ENCODE results near the gene VAMP1. TPM values are rescaled to one million over a fixed set of nuclear protein-coding genes. Genes with fewer than 3 reads are reported as not detected.
"Not testable (repeated sequence)": the region's sequence is repeated elsewhere in the genome, so short reads cannot be mapped to it uniquely, and the experiment has no call there.

The VAMP1 gene
- total RNA-seq, 2 donors from 2014 or later, result 3.9 to 4.1 TPM

DNA sequence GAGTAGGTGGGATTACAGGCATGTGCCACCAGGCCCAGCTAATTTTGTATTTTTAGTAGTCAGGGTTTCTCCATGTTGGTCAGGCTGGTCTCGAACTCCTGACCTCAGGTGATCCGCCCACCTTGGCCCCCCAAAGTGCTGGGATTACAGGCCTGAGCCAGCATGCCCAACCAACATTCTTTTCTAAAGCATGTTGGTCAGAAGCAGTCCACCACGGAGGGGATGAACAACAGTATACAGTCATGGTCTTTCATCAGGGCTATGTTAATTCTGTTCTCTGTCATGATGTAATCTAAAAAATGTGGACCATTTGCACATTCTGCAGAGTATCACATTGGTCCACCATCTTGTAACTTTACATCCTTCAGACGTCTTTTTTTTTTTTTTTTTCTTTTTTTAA, 19.0 kb upstream of the VAMP1 start:
- TF ChIP-seq, protein P1, sequence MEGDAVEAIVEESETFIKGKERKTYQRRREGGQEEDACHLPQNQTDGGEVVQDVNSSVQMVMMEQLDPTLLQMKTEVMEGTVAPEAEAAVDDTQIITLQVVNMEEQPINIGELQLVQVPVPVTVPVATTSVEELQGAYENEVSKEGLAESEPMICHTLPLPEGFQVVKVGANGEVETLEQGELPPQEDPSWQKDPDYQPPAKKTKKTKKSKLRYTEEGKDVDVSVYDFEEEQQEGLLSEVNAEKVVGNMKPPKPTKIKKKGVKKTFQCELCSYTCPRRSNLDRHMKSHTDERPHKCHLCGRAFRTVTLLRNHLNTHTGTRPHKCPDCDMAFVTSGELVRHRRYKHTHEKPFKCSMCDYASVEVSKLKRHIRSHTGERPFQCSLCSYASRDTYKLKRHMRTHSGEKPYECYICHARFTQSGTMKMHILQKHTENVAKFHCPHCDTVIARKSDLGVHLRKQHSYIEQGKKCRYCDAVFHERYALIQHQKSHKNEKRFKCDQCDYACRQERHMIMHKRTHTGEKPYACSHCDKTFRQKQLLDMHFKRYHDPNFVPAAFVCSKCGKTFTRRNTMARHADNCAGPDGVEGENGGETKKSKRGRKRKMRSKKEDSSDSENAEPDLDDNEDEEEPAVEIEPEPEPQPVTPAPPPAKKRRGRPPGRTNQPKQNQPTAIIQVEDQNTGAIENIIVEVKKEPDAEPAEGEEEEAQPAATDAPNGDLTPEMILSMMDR (IDR thresholded peaks at IDR 0.05), result no peak

DNA sequence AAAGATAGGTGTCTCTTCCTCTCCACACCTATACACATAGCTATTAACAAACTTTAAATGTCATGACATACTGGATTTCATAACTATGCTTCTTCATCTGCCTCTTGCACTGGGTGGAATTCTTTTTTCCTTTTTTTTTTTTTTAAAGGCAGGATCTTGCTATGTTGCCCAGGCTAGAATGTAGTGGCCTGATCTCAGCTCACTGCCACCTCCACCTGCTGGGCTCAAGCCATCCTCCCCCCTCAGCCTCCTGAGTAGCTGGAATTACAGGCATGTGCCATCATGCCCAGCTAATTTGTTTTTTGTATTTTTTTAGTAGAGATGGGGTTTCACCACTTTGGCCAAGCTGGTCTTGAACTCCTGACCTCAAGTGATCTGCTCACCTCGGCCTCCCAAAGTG, 17.8 kb upstream of the VAMP1 start:
- Histone ChIP-seq H3K27me3 (no peaks in the 10 kb centered on the region), H3K27ac (no peak overlapping the region), H3K36me3 (no peaks in the 10 kb centered on the region), H3K9ac (ENCODE audit: low read depth in 2 of 2, low read length in 2 of 2) (no peak overlapping the region), H3K9me3 (no peaks in the 10 kb centered on the region), H3K4me3 (no peak overlapping the region), H3K4me1 (peaks cover 3% of the 10 kb centered on the region)
- intact Hi-C loops (cut with DNase I), result no loop called here
- TF ChIP-seq, protein P1 (IDR thresholded peaks at IDR 0.05), result no peak
- no peak for DNase-seq

More for the DNA sequence above, 19.0 kb upstream of the VAMP1 start:
- Histone ChIP-seq H3K27me3 (no peaks in the 10 kb centered on the region), H3K4me3 (no peak overlapping the region), H3K27ac (no peak overlapping the region), H3K4me1 (peaks cover 3% of the 10 kb centered on the region), H3K9ac (ENCODE audit: low read depth in 2 of 2, low read length in 2 of 2) (no peak overlapping the region), H3K36me3 (no peaks in the 10 kb centered on the region), H3K9me3 (no peaks in the 10 kb centered on the region)
- intact Hi-C loops (cut with DNase I), result no loop called here
- DNase-seq, result no peak

DNA sequence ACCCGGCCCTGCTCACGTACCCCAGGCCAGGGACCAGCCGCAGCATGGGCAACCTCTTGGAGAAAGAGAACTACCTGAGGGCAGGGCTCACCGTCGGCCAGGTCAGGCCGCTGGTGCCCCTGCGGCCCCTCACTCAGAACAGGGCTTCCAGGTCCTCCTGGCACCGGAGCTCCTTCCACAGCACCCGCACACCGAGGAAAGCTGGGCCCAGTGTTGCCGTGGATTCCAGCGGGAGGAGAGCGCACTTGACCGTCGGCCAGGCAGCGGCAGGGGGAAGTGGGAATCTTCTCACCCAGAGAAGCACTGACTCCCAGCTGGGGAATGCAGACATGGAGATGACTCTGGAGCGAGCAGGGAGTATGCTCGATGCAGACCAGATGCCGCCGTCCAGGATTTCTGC, 7.9 kb upstream of the VAMP1 start:
- Histone ChIP-seq H3K9ac (ENCODE audit: low read depth in 2 of 2, low read length in 2 of 2) (no peak overlapping the region), H3K27me3 (no peaks in the 10 kb centered on the region), H3K9me3 (no peaks in the 10 kb centered on the region), H3K27ac (no peak overlapping the region), H3K36me3 (no peaks in the 10 kb centered on the region), H3K4me1 (no peaks in the 10 kb centered on the region), H3K4me3 (no peak overlapping the region)
- no peak for DNase-seq
- intact Hi-C loops (cut with DNase I), result no loop called here
- TF ChIP-seq, protein P1 (IDR thresholded peaks at IDR 0.05), result no peak

DNA sequence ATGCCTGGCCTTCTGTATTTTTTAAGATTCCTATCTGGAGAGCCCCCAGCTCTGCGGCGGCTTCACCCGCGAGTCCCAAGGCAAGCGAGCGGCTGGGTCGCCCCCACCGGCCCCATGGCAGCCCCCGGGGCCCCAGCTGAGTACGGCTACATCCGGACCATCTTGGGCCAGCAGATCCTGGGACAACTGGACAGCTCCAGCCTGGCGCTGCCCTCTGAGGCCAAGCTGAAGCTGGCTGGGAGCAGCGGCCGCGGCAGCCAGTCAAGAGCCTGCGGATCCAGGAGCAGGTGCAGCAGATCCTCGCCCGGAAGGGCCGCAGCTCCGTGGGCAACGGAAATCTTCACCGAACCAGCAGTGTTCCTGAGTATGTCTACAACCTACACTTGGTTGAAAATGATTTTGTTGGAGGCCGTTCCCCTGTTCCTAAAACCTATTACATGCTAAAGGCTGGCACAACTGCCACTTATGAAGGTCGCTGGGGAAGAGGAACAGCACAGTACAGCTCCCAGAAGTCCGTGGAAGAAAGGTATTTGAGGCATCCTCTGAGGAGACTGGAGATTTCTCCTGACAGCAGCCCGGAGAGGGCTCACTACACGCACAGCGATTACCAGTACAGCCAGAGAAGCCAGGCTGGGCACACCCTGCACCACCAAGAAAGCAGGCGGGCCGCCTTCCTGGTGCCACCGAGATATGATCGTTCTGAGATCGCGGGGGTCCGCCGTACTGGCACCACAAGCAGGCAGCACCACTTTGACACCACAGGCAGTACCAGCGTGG, 7.3 kb upstream of the VAMP1 start:
- H3K4me1 ChIP-seq; H3K27me3 ChIP-seq; H3K4me3 ChIP-seq; H3K9ac ChIP-seq (ENCODE audit: low read depth in 2 of 2, low read length in 2 of 2); intact Hi-C loops (cut with DNase I); H3K9me3 ChIP-seq; DNase-seq; H3K36me3 ChIP-seq; H3K27ac ChIP-seq: not testable (repeated sequence)

DNA sequence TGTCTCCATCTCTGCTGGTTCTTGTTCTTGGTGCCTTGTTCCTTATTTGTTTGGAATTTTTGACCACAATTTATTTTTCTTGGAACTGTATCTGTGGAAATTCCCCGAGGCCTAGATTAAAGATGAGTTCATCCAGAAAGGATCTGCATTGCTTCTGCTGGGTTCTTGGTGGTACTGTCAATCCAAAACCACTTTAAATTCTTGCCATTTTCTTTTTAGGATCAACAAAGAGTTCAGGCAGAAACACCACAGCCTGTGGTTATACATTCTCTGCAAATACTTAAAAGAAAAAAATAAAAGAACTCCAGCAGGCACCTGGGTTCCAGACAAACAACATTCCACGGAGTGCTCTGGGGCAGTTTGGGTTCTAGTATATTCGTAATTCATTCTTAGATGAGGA, 6.0 kb upstream of the VAMP1 start:
- Histone ChIP-seq H3K27ac (no peak overlapping the region), H3K9me3 (no peaks in the 10 kb centered on the region), H3K4me3 (no peak overlapping the region), H3K36me3 (no peaks in the 10 kb centered on the region), H3K27me3 (no peaks in the 10 kb centered on the region), H3K9ac (ENCODE audit: low read depth in 2 of 2, low read length in 2 of 2) (no peak overlapping the region), H3K4me1 (no peaks in the 10 kb centered on the region)
- intact Hi-C loops (cut with DNase I), result no loop called here
- TF ChIP-seq, protein P1 (IDR thresholded peaks at IDR 0.05), result no peak
- DNase-seq, result no peak

DNA sequence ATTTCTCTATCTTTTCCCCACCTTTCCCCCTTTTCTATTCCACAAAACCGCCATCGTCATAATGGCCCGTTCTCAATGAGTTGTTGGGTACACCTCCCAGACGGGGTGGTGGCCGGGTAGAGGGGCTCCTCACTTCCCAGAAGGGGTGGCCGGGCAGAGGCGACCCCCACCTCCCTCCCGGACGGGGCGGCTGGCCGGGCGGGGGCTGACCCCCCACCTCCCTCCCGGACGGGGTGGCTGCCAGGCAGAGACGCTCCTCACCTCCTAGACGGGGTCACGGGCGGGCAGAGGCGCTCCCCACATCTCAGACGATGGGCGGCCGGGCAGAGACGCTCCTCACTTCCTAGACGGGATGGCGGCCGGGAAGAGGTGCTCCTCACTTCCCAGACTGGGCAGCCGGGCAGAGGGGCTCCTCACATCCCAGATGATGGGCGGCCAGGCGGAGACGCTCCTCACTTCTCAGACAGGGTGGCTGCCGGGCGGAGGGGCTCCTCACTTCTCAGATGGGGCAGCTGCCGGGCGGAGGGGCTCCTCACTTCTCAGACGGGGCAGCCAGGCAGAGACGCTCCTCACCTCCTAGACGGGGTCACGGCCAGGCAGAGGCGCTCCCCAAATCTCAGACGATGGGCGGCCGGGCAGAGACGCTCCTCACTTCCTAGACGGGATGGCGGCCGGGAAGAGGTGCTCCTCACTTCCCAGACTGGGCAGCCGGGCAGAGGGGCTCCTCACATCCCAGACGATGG, 4.9 kb upstream of the VAMP1 start:
- H3K27me3 ChIP-seq; DNase-seq; intact Hi-C loops (cut with DNase I); H3K4me3 ChIP-seq; H3K4me1 ChIP-seq; H3K9me3 ChIP-seq; H3K36me3 ChIP-seq; H3K9ac ChIP-seq (ENCODE audit: low read depth in 2 of 2, low read length in 2 of 2); H3K27ac ChIP-seq: not testable (repeated sequence)
